ENCODE results near the gene SLC44A3.

GRCh38 chr1:94909486-94909885 is 89.3 kb downstream of the SLC44A3 start:
- TF ChIP-seq ZNF362 (tag by site-specific recombination; IDR thresholded peaks at IDR 0.05), result no peak
- TF ChIP-seq CTCF (tag by site-specific recombination; IDR thresholded peaks at IDR 0.05), result no peak
- TF ChIP-seq ZNF473 (tag by site-specific recombination; IDR thresholded peaks at IDR 0.05), result no peak
- no peak for TF ChIP-seq TRIM28 (IDR thresholded peaks at IDR 0.05; ENCODE audit: borderline replicate concordance, low read length)
- no peak for TF ChIP-seq ZBTB21 (tag by site-specific recombination; IDR thresholded peaks at IDR 0.05)
- TF ChIP-seq ZNF549 (tag by site-specific recombination; IDR thresholded peaks at IDR 0.05), result no peak
- no peak for TF ChIP-seq PBX3 (CRISPR knock-in tag; IDR thresholded peaks at IDR 0.05)
- no peak for TF ChIP-seq ZNF350 (tag by site-specific recombination; IDR thresholded peaks at IDR 0.05)
- TF ChIP-seq ZNF518A (tag by site-specific recombination; conservative IDR thresholded peaks at IDR 0.05; ENCODE audit: low read depth), result no peak
- no peak for TF ChIP-seq KLF1 (tag by site-specific recombination; IDR thresholded peaks at IDR 0.05)
- TF ChIP-seq ZNF692 (tag by site-specific recombination; IDR thresholded peaks at IDR 0.05), result no peak
- no peak for TF ChIP-seq REST (tag by site-specific recombination; IDR thresholded peaks at IDR 0.05)
- TF ChIP-seq ZNF280C (tag by site-specific recombination; IDR thresholded peaks at IDR 0.05), result no peak
- no peak for TF ChIP-seq ZNF248 (tag by site-specific recombination; IDR thresholded peaks at IDR 0.05)
